Activated CD4-positive, alpha-beta T cell treated with anti-CD3 and anti-CD28 coated beads, Interleukin-2, amount 50 U/mL, for 48 hours (primary cell): ENCODE results near the gene GOLGA8T.
"Not testable (repeated sequence)": the region's sequence is repeated elsewhere in the genome, so short reads cannot be mapped to it uniquely, and the experiment has no call there.

ENCODE experiments used
- DNase-seq, 2 experiments: peaks; one replicate each; pipeline ENCODE4 v3.0.0-alpha.2; 2020

The GOLGA8T gene

GRCh38 chr15:30134751-30135150 is at the start of gene GOLGA8T:
Gene GOLGA8T, plus strand, starts transcription at chr15:30135051. Its CDS starts 98 bp downstream, at chr15:30135149.
- not testable (repeated sequence) for DNase-seq

- DNase-seq: not testable (repeated sequence)
Observed at GRCh38 chr15:30097827-30098226, 37.0 kb upstream of the GOLGA8T start.

- not testable (repeated sequence) for DNase-seq
Observed at GRCh38 chr15:30102890-30103289, 32.0 kb upstream of the GOLGA8T start.

- not testable (repeated sequence) for DNase-seq
Observed at GRCh38 chr15:30103941-30104507, 30.8 kb upstream of the GOLGA8T start.

- DNase-seq: not testable (repeated sequence)
Observed at GRCh38 chr15:30110591-30110990, 24.3 kb upstream of the GOLGA8T start.

GRCh38 chr15:30130066-30130465 is 4.8 kb upstream of the GOLGA8T start:
- DNase-seq: not testable (repeated sequence)

- DNase-seq: not testable (repeated sequence)
Observed at GRCh38 chr15:30143246-30143645, 8.4 kb downstream of the GOLGA8T start.

GRCh38 chr15:30149891-30150290 is 15.0 kb downstream of the GOLGA8T start:
- not testable (repeated sequence) for DNase-seq

GRCh38 chr15:30162479-30163357 is 27.9 kb downstream of the GOLGA8T start:
- DNase-seq: not testable (repeated sequence)

- DNase-seq: not testable (repeated sequence)
Observed at GRCh38 chr15:30163759-30164158, 28.9 kb downstream of the GOLGA8T start.

GRCh38 chr15:30164257-30164656 is 29.4 kb downstream of the GOLGA8T start:
- DNase-seq: not testable (repeated sequence)

- not testable (repeated sequence) for DNase-seq
Observed at GRCh38 chr15:30167403-30167802, 32.6 kb downstream of the GOLGA8T start.

GRCh38 chr15:30167886-30168285 is 33.0 kb downstream of the GOLGA8T start:
- not testable (repeated sequence) for DNase-seq

- DNase-seq: not testable (repeated sequence)
Observed at GRCh38 chr15:30171452-30171851, 36.6 kb downstream of the GOLGA8T start.

GRCh38 chr15:30173041-30173608 is 38.3 kb downstream of the GOLGA8T start:
- peak; percentile 85 to 88 for DNase-seq

- DNase-seq: not testable (repeated sequence)
Observed at GRCh38 chr15:30175291-30175690, 40.4 kb downstream of the GOLGA8T start.

GRCh38 chr15:30176613-30177012 is 41.8 kb downstream of the GOLGA8T start:
- DNase-seq: not testable (repeated sequence)

GRCh38 chr15:30179814-30180213 is 45.0 kb downstream of the GOLGA8T start:
- not testable (repeated sequence) for DNase-seq

GRCh38 chr15:30185495-30185894 is 50.6 kb downstream of the GOLGA8T start:
- DNase-seq: not testable (repeated sequence)

- DNase-seq: not testable (repeated sequence)
Observed at GRCh38 chr15:30187429-30187828, 52.6 kb downstream of the GOLGA8T start.

- DNase-seq: not testable (repeated sequence)
Observed at GRCh38 chr15:30189754-30190153, 54.9 kb downstream of the GOLGA8T start.

- not testable (repeated sequence) for DNase-seq
Observed at GRCh38 chr15:30191143-30191542, 56.3 kb downstream of the GOLGA8T start.

- not testable (repeated sequence) for DNase-seq
Observed at GRCh38 chr15:30191639-30192038, 56.8 kb downstream of the GOLGA8T start.
